KMS-11 (cell line): ENCODE data around the gene KIF26B.

Experiments used
- H2AFZ ChIP-seq: fragments of 200-600 bp; sonication (generic); 2 replicates; pipeline ENCODE4 v1.6.1; 2016; ENCODE audit warnings: antibody characterized with exemption, mixed run types, low read depth
- H3K27ac ChIP-seq: fragments of 200-600 bp; sonication (generic); 2 replicates; pipeline ENCODE4 v1.6.1; 2016; ENCODE audit warnings: mild to moderate bottlenecking, mixed run types
- H3K27me3 ChIP-seq: fragments of 200-600 bp; sonication (generic); 2 replicates; pipeline ENCODE4 v1.6.1; 2017; ENCODE audit warnings: mild to moderate bottlenecking, low read depth, mixed run types, moderate library complexity; ENCODE audit not compliant: insufficient read depth
- H3K36me3 ChIP-seq: fragments of 200-600 bp; sonication (generic); 2 replicates; pipeline ENCODE4 v1.6.1; 2017; ENCODE audit warnings: mild to moderate bottlenecking, mixed run types; ENCODE audit not compliant: insufficient read depth
- H3K4me1 ChIP-seq: fragments of 200-600 bp; sonication (generic); 2 replicates; pipeline ENCODE4 v1.6.1; 2016; ENCODE audit warnings: mild to moderate bottlenecking, low read depth, mixed run types; ENCODE audit not compliant: poor library complexity, severe bottlenecking
- H3K4me2 ChIP-seq: fragments of 200-600 bp; sonication (generic); 2 replicates; pipeline ENCODE4 v1.7.0; 2016; ENCODE audit warnings: mild to moderate bottlenecking, mixed run types
- H3K4me3 ChIP-seq: fragments of 200-600 bp; sonication (generic); IDR thresholded peaks from 2 replicates; pipeline ENCODE4 v1.6.1; 2017; ENCODE audit warnings: low read depth, low read length, mixed read lengths; ENCODE audit not compliant: insufficient read depth
- H3K79me2 ChIP-seq: fragments of 200-600 bp; sonication (generic); 2 replicates; pipeline ENCODE4 v1.6.1; 2016; ENCODE audit warnings: low read depth, mixed run types; ENCODE audit not compliant: insufficient read depth
- H3K9ac ChIP-seq: fragments of 200-600 bp; sonication (generic); 2 replicates; pipeline ENCODE4 v1.6.1; 2016; ENCODE audit warnings: mild to moderate bottlenecking, mixed run types
- H4K20me1 ChIP-seq: fragments of 200-600 bp; sonication (generic); 2 replicates; pipeline ENCODE4 v1.6.1; 2016; ENCODE audit warnings: mild to moderate bottlenecking, mixed run types; ENCODE audit not compliant: insufficient read depth
- TF ChIP-seq, protein P1 (sequence below): fragments of 200-600 bp; sonication (generic); conservative IDR thresholded peaks from 2 replicates; pipeline ENCODE4 v1.6.1; 2017; ENCODE audit warnings: low read depth, mild to moderate bottlenecking, antibody characterized with exemption, low read length, moderate library complexity, mixed read lengths

The KIF26B gene

DNA sequence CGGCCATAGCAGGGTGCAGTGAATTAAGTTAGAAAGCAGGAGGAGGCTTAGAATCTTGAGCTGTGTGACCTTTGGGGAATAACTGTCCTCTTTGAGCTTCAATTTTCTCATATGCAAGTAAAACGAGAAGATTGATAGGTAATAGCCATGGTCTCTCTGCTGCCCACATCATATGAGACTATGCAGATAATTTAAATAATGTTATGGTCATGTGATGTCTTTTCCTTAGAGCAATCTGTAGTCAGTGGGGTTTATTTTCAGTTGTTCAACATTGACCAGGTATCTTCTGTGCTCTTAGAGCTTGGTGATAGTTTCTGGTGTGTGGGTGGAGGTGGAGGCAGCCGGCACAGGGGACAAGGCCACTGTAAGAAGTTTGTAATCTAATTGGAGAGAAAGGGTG is 537.1 kb downstream of the KIF26B start:
- Histone ChIP-seq H4K20me1 (no peaks in the 10 kb centered on the region), H3K4me3 (no peak overlapping the region), H3K79me2 (no peaks in the 10 kb centered on the region), H2AFZ (no peak overlapping the region), H3K4me1 (no peaks in the 10 kb centered on the region), H3K27me3 (no peaks in the 10 kb centered on the region), H3K27ac (no peak overlapping the region), H3K9ac (no peak overlapping the region), H3K4me2 (no peak overlapping the region), H3K36me3 (no peaks in the 10 kb centered on the region)
- TF ChIP-seq, protein P1, sequence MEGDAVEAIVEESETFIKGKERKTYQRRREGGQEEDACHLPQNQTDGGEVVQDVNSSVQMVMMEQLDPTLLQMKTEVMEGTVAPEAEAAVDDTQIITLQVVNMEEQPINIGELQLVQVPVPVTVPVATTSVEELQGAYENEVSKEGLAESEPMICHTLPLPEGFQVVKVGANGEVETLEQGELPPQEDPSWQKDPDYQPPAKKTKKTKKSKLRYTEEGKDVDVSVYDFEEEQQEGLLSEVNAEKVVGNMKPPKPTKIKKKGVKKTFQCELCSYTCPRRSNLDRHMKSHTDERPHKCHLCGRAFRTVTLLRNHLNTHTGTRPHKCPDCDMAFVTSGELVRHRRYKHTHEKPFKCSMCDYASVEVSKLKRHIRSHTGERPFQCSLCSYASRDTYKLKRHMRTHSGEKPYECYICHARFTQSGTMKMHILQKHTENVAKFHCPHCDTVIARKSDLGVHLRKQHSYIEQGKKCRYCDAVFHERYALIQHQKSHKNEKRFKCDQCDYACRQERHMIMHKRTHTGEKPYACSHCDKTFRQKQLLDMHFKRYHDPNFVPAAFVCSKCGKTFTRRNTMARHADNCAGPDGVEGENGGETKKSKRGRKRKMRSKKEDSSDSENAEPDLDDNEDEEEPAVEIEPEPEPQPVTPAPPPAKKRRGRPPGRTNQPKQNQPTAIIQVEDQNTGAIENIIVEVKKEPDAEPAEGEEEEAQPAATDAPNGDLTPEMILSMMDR: no peak

DNA sequence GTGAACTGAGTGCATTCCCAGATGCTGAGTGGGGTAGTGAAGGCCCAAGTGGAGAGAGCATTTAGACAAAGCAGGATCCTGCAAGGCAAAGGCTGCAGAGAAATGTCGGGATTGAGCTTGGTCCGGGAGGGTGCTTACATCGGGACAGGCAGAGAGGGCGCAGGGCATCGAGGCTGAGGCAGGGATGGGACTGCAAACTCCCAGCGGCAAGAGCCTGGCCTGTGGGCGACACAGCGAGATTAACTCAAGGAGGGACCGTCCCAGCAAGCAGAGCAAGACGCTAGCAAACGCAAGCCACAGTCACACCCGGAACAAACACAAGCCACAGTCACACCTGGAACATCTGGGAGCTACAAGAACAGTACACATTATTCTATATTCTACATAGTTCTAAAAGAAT is 537.5 kb downstream of the KIF26B start:
- H3K9ac ChIP-seq: no peak overlapping the region
- H3K36me3 ChIP-seq: no peaks in the 10 kb centered on the region
- no peaks in the 10 kb centered on the region for H3K79me2 ChIP-seq
- no peaks in the 10 kb centered on the region for H4K20me1 ChIP-seq
- H3K4me1 ChIP-seq: no peaks in the 10 kb centered on the region
- H3K27me3 ChIP-seq: no peaks in the 10 kb centered on the region
- TF ChIP-seq, protein P1: no peak
- H2AFZ ChIP-seq: no peak overlapping the region
- H3K4me2 ChIP-seq: no peak overlapping the region
- H3K4me3 ChIP-seq: no peak overlapping the region
- H3K27ac ChIP-seq: no peak overlapping the region

GRCh38 chr1:245693116-245693793 is 538.5 kb downstream of the KIF26B start:
- H3K36me3 ChIP-seq: no peaks in the 10 kb centered on the region
- H3K4me1 ChIP-seq: no peaks in the 10 kb centered on the region
- no peak overlapping the region for H3K4me3 ChIP-seq
- H3K4me2 ChIP-seq: no peak overlapping the region
- no peak overlapping the region for H3K27ac ChIP-seq
- TF ChIP-seq, protein P1: no peak
- no peaks in the 10 kb centered on the region for H4K20me1 ChIP-seq
- H3K79me2 ChIP-seq: no peaks in the 10 kb centered on the region
- H2AFZ ChIP-seq: no peak overlapping the region
- no peak overlapping the region for H3K9ac ChIP-seq
- H3K27me3 ChIP-seq: no peaks in the 10 kb centered on the region

- H3K27me3 ChIP-seq: no peaks in the 10 kb centered on the region
- H3K4me3 ChIP-seq: no peak overlapping the region
- no peak overlapping the region for H3K4me2 ChIP-seq
- H4K20me1 ChIP-seq: no peaks in the 10 kb centered on the region
- TF ChIP-seq, protein P1: no peak
- H3K36me3 ChIP-seq: no peaks in the 10 kb centered on the region
- no peak overlapping the region for H3K27ac ChIP-seq
- H3K9ac ChIP-seq: no peak overlapping the region
- no peak overlapping the region for H2AFZ ChIP-seq
- no peaks in the 10 kb centered on the region for H3K79me2 ChIP-seq
- no peaks in the 10 kb centered on the region for H3K4me1 ChIP-seq
These were observed 539.4 kb downstream of the KIF26B start for GRCh38 chr1:245693941-245694752.
